H1 (cell line): Measurements from ENCODE around the gene RAB3GAP2. TPM values are rescaled to one million over a fixed set of nuclear protein-coding genes. Genes with fewer than 3 reads are reported as not detected.

Source experiments
- CTCF ChIA-PET: fragments of 300-600 bp; sonication (Branson Sonifier 250); formaldehyde crosslinking; loops from one replicate; lab custom pipeline; 2021; ENCODE audit not compliant: partially characterized antibody; lab: Charles Lee
- POLR2A ChIA-PET: fragments of 300-600 bp; sonication (Branson Sonifier 250); formaldehyde crosslinking; loops from one replicate; lab custom pipeline; 2021; ENCODE audit warnings: inconsistent platforms; ENCODE audit not compliant: partially characterized antibody; lab: Charles Lee
- DNase-seq, 2 experiments: peaks; one replicate each; pipeline versions ENCODE4 v3.0.0 to v3.0.0-alpha.2; 2010 to 2022; ENCODE audit warnings: low spot score in 2 of 2, low read depth in 1 of 2, mixed read lengths in 1 of 2
- FAIRE-seq: peaks from 2 replicates; lab custom pipeline; 2011; peaks lifted over from hg19 to GRCh38; lab: Jason Lieb, UNC
- H2AFZ ChIP-seq: 2 replicates; pipeline ENCODE4 v1.8.1; 2012; ENCODE audit warnings: low read length, inconsistent platforms
- H2AK5ac ChIP-seq: 2 replicates; pipeline ENCODE4 v1.6.1; 2013; ENCODE audit warnings: low read depth, low read length
- H2BK120ac ChIP-seq: replicated peaks from 2 replicates; pipeline ENCODE3; 2013; ENCODE audit warnings: low read depth, low read length, inconsistent platforms
- H2BK12ac ChIP-seq: 2 replicates; pipeline ENCODE4 v1.6.1; 2013; ENCODE audit warnings: low read depth, low read length
- H2BK15ac ChIP-seq: 2 replicates; pipeline ENCODE4 v1.6.1; 2013; ENCODE audit warnings: low read length
- H2BK20ac ChIP-seq: 2 replicates; pipeline ENCODE4 v1.6.1; 2013; ENCODE audit warnings: low read length
- H2BK5ac ChIP-seq: 2 replicates; pipeline ENCODE4 v1.6.1; 2013; ENCODE audit warnings: low read depth, low read length
- H3K14ac ChIP-seq: 2 replicates; pipeline ENCODE4 v1.6.1; 2013; ENCODE audit warnings: inconsistent platforms; ENCODE audit not compliant: insufficient read length
- H3K18ac ChIP-seq: 2 replicates; pipeline ENCODE4 v1.6.1; 2013; ENCODE audit warnings: low read length; ENCODE audit errors: extremely low read depth
- H3K23ac ChIP-seq: 2 replicates; pipeline ENCODE4 v1.6.1; 2013; ENCODE audit warnings: inconsistent platforms; ENCODE audit not compliant: insufficient read length
- H3K23me2 ChIP-seq: 2 replicates; pipeline ENCODE4 v1.6.1; 2013; ENCODE audit warnings: low read depth, low read length
- H3K27ac ChIP-seq: 2 replicates; pipeline ENCODE4 v1.6.1; 2011; ENCODE audit warnings: low read depth, low read length, inconsistent platforms
- H3K27me3 ChIP-seq, 4 experiments: replicated peaks in 1 of 4; 1 replicate in 1 of 4; 2 replicates in 3 of 4; pipeline versions ENCODE4 v1.6.1 to v1.8.1; 2011 to 2013; ENCODE audit warnings: low read length in 3 of 4, mild to moderate bottlenecking in 3 of 4, inconsistent platforms in 2 of 4, mixed read lengths in 2 of 4, moderate library complexity in 1 of 4; ENCODE audit not compliant: control insufficient read depth in 3 of 4, insufficient read depth in 3 of 4; ENCODE audit errors: extremely low read depth in 1 of 4
- H3K36me3 ChIP-seq, 4 experiments: 2 replicates each; pipeline versions ENCODE4 v1.6.1 to v1.8.1; 2011 to 2013; ENCODE audit warnings: mild to moderate bottlenecking in 4 of 4, low read length in 3 of 4, moderate library complexity in 2 of 4, control low read depth in 1 of 4, inconsistent platforms in 1 of 4; ENCODE audit not compliant: insufficient read depth in 4 of 4, control insufficient read depth in 2 of 4
- H3K4ac ChIP-seq: replicated peaks from 2 replicates; pipeline ENCODE3; 2013; ENCODE audit warnings: low read length, low read depth, mixed read lengths, inconsistent platforms; ENCODE audit not compliant: insufficient read length
- H3K4me1 ChIP-seq, 4 experiments: replicated peaks in 1 of 4; 1 replicate in 1 of 4; 2 replicates in 3 of 4; pipeline versions ENCODE4 v1.6.1 to v1.8.1; 2011 to 2013; ENCODE audit warnings: low read length in 3 of 4, inconsistent platforms in 2 of 4, mixed read lengths in 1 of 4; ENCODE audit not compliant: insufficient read depth in 4 of 4, control insufficient read depth in 3 of 4
- H3K4me2 ChIP-seq, 2 experiments: 2 replicates each; pipeline versions ENCODE4 v1.6.1 to v1.8.1; 2011 to 2013; ENCODE audit warnings: low read depth in 2 of 2, low read length in 2 of 2, control low read depth in 1 of 2, inconsistent platforms in 1 of 2, mild to moderate bottlenecking in 1 of 2; ENCODE audit not compliant: insufficient read depth in 1 of 2
- H3K4me3 ChIP-seq, 4 experiments: fragments of 200-600, 300-600 bp in 1 of 4; sonication (generic), shearing (Covaris generic), sonication (Bioruptor Twin) in 1 of 4; 2 replicates each; pipeline versions ENCODE4 v1.5.1 to v1.8.1; 2011 to 2016; ENCODE audit warnings: low read length in 4 of 4, low read depth in 3 of 4, control low read depth in 2 of 4, inconsistent platforms in 2 of 4, mild to moderate bottlenecking in 2 of 4, mixed read lengths in 1 of 4, moderate library complexity in 1 of 4; ENCODE audit not compliant: insufficient read depth in 2 of 4; ENCODE audit errors: extremely low read depth in 1 of 4
- H3K56ac ChIP-seq: replicated peaks from 2 replicates; pipeline ENCODE3; 2013; ENCODE audit warnings: low read depth, mild to moderate bottlenecking, mixed read lengths, low read length, inconsistent platforms; ENCODE audit not compliant: insufficient read length
- H3K79me1 ChIP-seq: 2 replicates; pipeline ENCODE4 v1.6.1; 2013; ENCODE audit warnings: low read depth, low read length, control low read depth
- H3K79me2 ChIP-seq, 2 experiments: 2 replicates each; pipeline versions ENCODE4 v1.6.1 to v1.8.1; 2012 to 2013; ENCODE audit warnings: low read length in 2 of 2, mild to moderate bottlenecking in 2 of 2, inconsistent platforms in 1 of 2; ENCODE audit not compliant: insufficient read depth in 2 of 2, control insufficient read depth in 1 of 2
- H3K9ac ChIP-seq, 4 experiments: replicated peaks in 1 of 4; 1 replicate in 1 of 4; 2 replicates in 3 of 4; pipeline versions ENCODE4 v1.6.1 to v1.8.1; 2011 to 2013; ENCODE audit warnings: low read depth in 3 of 4, low read length in 3 of 4, control low read depth in 2 of 4, mild to moderate bottlenecking in 2 of 4, moderate library complexity in 2 of 4, inconsistent platforms in 1 of 4; ENCODE audit errors: extremely low read depth in 1 of 4
- H3K9me3 ChIP-seq, 2 experiments: 2 replicates each; pipeline versions ENCODE4 v1.6.1 to v1.8.1; 2012 to 2013; ENCODE audit warnings: mild to moderate bottlenecking in 2 of 2, moderate library complexity in 2 of 2, control low read depth in 1 of 2, inconsistent platforms in 1 of 2, low read depth in 1 of 2, low read length in 1 of 2, mixed read lengths in 1 of 2; ENCODE audit not compliant: insufficient read depth in 2 of 2
- H4K20me1 ChIP-seq, 2 experiments: replicated peaks in 1 of 2; 2 replicates each; pipeline versions ENCODE3 to v1.8.1; 2011 to 2013; ENCODE audit warnings: inconsistent platforms in 2 of 2, low read length in 2 of 2, mild to moderate bottlenecking in 1 of 2; ENCODE audit not compliant: insufficient read depth in 2 of 2, control insufficient read depth in 1 of 2
- H4K5ac ChIP-seq: 2 replicates; pipeline ENCODE4 v1.6.1; 2013; ENCODE audit warnings: low read length, low read depth, mixed read lengths, inconsistent platforms; ENCODE audit not compliant: insufficient read length
- H4K8ac ChIP-seq: 2 replicates; pipeline ENCODE4 v1.8.0; 2013; ENCODE audit warnings: mild to moderate bottlenecking, moderate library complexity, low read length, inconsistent platforms; ENCODE audit not compliant: insufficient read depth; ENCODE audit errors: extremely low read depth
- H4K91ac ChIP-seq: replicated peaks from 2 replicates; pipeline ENCODE3; 2013; ENCODE audit warnings: low read length, mixed read lengths, inconsistent platforms; ENCODE audit not compliant: insufficient read length
- CREB1 ChIP-seq: IDR thresholded peaks from 2 replicates; pipeline ENCODE4 v1.6.1; 2012; ENCODE audit warnings: inconsistent platforms
- CTBP2 ChIP-seq: IDR thresholded peaks from 2 replicates; pipeline ENCODE4 v1.7.0; 2011; ENCODE audit warnings: borderline replicate concordance, mild to moderate bottlenecking, moderate library complexity, mixed read lengths, low read length; ENCODE audit not compliant: insufficient read depth, insufficient read length
- KDM1A ChIP-seq: fragments of 200-600, 300-600 bp; sonication (generic); IDR thresholded peaks from 2 replicates; pipeline ENCODE4 v1.7.1; 2016; ENCODE audit warnings: mild to moderate bottlenecking, low read length, borderline replicate concordance
- NANOG ChIP-seq: IDR thresholded peaks from 2 replicates; pipeline ENCODE4 v1.6.1; 2011; ENCODE audit warnings: low read length, low read depth, mild to moderate bottlenecking, inconsistent platforms; ENCODE audit not compliant: insufficient read depth, poor library complexity, severe bottlenecking
- POU5F1 ChIP-seq: IDR thresholded peaks from 2 replicates; pipeline ENCODE4 v1.6.1; 2011; ENCODE audit warnings: low read depth, mild to moderate bottlenecking, low read length, moderate library complexity
- SIX5 ChIP-seq: IDR thresholded peaks from 2 replicates; pipeline ENCODE4 v1.6.1; 2011; ENCODE audit warnings: mild to moderate bottlenecking, low read depth, low read length
- WGBS, 2 experiments: shearing (Covaris generic) in 1 of 2; methylation state at CpG; one replicate each; pipeline versions ENCODE4 v1.1.6 to v1.1.7; 2013 to 2015; ENCODE audit warnings: low lambda C conversion rate in 2 of 2, mixed read lengths in 2 of 2, inconsistent platforms in 1 of 2, low coverage in 1 of 2, missing lambda C conversion rate in 1 of 2; ENCODE audit not compliant: insufficient replicate concordance in 2 of 2, insufficient coverage in 1 of 2, insufficient read length in 1 of 2; ENCODE audit errors: extremely low coverage in 1 of 2, missing lambda C conversion rate in 1 of 2; 5-methylcytosine and 5-hydroxymethylcytosine counted together
- polyA plus RNA-seq, 7 experiments: library from polyadenylated mRNA; depleted of rRNA in 3 of 7; stranded (reverse) in 5 of 7; unstranded in 2 of 7; fragments of >200 nt in 5 of 7; fragments of 200-250 nt in 2 of 7; gene quantifications; 1 replicate in 5 of 7; 2 replicates in 1 of 7; 4 replicates in 1 of 7; pipeline versions ENCODE4 v1.2.1 to v1.2.3, GENCODE V29; 2011 to 2013; ENCODE audit warnings: missing spikeins in 2 of 7, mixed read lengths in 2 of 7
- total RNA-seq: library from RNA; stranded (reverse); fragmentation: NEBNext Ultra II Directional; extraction: Animal tissue kit (Norgen Biotek cat#: 25700); gene quantifications from 2 replicates; pipeline ENCODE4 v1.2.1, GENCODE V29; 2021
- TF ChIP-seq, protein P1 (sequence below): IDR thresholded peaks from 2 replicates; pipeline ENCODE4 v1.6.1; 2011; ENCODE audit warnings: low read length, improper control_type of control experiment
- TF ChIP-seq, protein P2 (sequence below): IDR thresholded peaks from 2 replicates; pipeline ENCODE4 v1.6.1; 2012; ENCODE audit warnings: low read length, inconsistent platforms

The RAB3GAP2 gene
- total and polyA plus RNA-seq, 2 of the 8 experiments (the other 6 are each of a cell fraction or from before 2014, with no cell fraction given): 19.7 to 52.7 TPM

- no peak overlapping the region for H2BK20ac ChIP-seq
- H3K9ac ChIP-seq: no peak overlapping the region
- H2BK5ac ChIP-seq: no peak overlapping the region
- H3K56ac ChIP-seq: no peak overlapping the region
- H3K4me3 ChIP-seq: no peak overlapping the region
- no peaks in the 10 kb centered on the region for H3K4me1 ChIP-seq
- no peak overlapping the region for H3K27ac ChIP-seq
- H3K4me2 ChIP-seq: no peak overlapping the region
- ChIA-PET POLR2A (no interaction called here), CTCF (no interaction called here)
- no peaks in the 10 kb centered on the region; the same call in 1 of the 2 replicates for H3K23me2 ChIP-seq
- WGBS, 2 experiments: 100% methylated on average over 1 of the region's 1 CpG; no CpG with 5 or more reads in 1 of the 2 experiments
- H3K18ac ChIP-seq: no peak overlapping the region
- H3K79me2 ChIP-seq: no peaks in the 10 kb centered on the region
- no peaks in the 10 kb centered on the region for H3K9me3 ChIP-seq
- no peaks in the 10 kb centered on the region for H4K20me1 ChIP-seq
- no peak overlapping the region for H3K23ac ChIP-seq
- TF ChIP-seq, protein P1, sequence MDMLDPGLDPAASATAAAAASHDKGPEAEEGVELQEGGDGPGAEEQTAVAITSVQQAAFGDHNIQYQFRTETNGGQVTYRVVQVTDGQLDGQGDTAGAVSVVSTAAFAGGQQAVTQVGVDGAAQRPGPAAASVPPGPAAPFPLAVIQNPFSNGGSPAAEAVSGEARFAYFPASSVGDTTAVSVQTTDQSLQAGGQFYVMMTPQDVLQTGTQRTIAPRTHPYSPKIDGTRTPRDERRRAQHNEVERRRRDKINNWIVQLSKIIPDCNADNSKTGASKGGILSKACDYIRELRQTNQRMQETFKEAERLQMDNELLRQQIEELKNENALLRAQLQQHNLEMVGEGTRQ: no peak
- TF ChIP-seq SIX5 (no peak), POU5F1 (no peak), KDM1A (no peak), CTBP2 (no peak), NANOG (no peak), CREB1 (no peak)
- TF ChIP-seq, protein P2, sequence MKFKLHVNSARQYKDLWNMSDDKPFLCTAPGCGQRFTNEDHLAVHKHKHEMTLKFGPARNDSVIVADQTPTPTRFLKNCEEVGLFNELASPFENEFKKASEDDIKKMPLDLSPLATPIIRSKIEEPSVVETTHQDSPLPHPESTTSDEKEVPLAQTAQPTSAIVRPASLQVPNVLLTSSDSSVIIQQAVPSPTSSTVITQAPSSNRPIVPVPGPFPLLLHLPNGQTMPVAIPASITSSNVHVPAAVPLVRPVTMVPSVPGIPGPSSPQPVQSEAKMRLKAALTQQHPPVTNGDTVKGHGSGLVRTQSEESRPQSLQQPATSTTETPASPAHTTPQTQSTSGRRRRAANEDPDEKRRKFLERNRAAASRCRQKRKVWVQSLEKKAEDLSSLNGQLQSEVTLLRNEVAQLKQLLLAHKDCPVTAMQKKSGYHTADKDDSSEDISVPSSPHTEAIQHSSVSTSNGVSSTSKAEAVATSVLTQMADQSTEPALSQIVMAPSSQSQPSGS: no peak
- H3K79me1 ChIP-seq: no peaks in the 10 kb centered on the region
- no peak overlapping the region for H2BK12ac ChIP-seq
- FAIRE-seq: no peak
- H3K4ac ChIP-seq: no peak overlapping the region
- no peak overlapping the region for H4K8ac ChIP-seq
- H3K14ac ChIP-seq: no peak overlapping the region
- no peak for DNase-seq
- H2AK5ac ChIP-seq: no peak overlapping the region
- H3K27me3 ChIP-seq: no peaks in the 10 kb centered on the region
- H4K91ac ChIP-seq: no peak overlapping the region
- no peak overlapping the region for H4K5ac ChIP-seq
- H2AFZ ChIP-seq: no peak overlapping the region
- peaks cover 2 to 50% (median 36%) of the 10 kb centered on the region in 4 experiments for H3K36me3 ChIP-seq
- H2BK120ac ChIP-seq: no peak overlapping the region
- H2BK15ac ChIP-seq: no peak overlapping the region
These were observed 101.3 kb downstream of the RAB3GAP2 start for GRCh38 chr1:220170836-220171526.
